Gastrocnemius medialis (tissue), 4 donors: ENCODE measurements around the gene HAO1. TPM values are rescaled to one million over a fixed set of nuclear protein-coding genes. Genes with fewer than 3 reads are reported as not detected.
"Not testable (repeated sequence)": the region's sequence is repeated elsewhere in the genome, so short reads cannot be mapped to it uniquely, and the experiment has no call there.

ENCODE experiments used
- ATAC-seq, 2 donors: fragments of 150-250 bp; one replicate each; pipeline ENCODE4 v1.9.1; 2016
- DNase-seq, 2 donors: peaks; one replicate each; pipeline ENCODE4 v3.0.0-alpha.2; 2019
- H3K27ac ChIP-seq, 4 donors: fragments of 200-600 bp; sonication (generic); 1 replicate in 1 of 4; 2 replicates in 3 of 4; pipeline ENCODE4 v1.5.1; 2016 to 2018; ENCODE audit warnings: mild to moderate bottlenecking in 2 of 4, moderate library complexity in 1 of 4
- H3K27me3 ChIP-seq, 3 donors: fragments of 200-600 bp; sonication (generic) in 2 of 3; 1 replicate in 1 of 3; 2 replicates in 2 of 3; pipeline versions ENCODE4 v1.5.1 to v1.6.0; 2016 to 2019; ENCODE audit warnings: mild to moderate bottlenecking in 1 of 3, moderate library complexity in 1 of 3
- H3K36me3 ChIP-seq, 2 donors: fragments of 200-600 bp; sonication (generic) in 1 of 2; one replicate each; pipeline ENCODE4 v1.5.1; 2017 to 2018
- H3K4me1 ChIP-seq, 2 donors: fragments of 200-600 bp; sonication (generic) in 1 of 2; one replicate each; pipeline ENCODE4 v1.5.1; 2016 to 2017; ENCODE audit warnings: mild to moderate bottlenecking in 2 of 2
- H3K4me3 ChIP-seq, 4 donors: fragments of 200-600 bp; sonication (generic) in 3 of 4; 1 replicate in 1 of 4; 2 replicates in 3 of 4; pipeline ENCODE4 v1.5.1; 2016 to 2019; ENCODE audit warnings: mild to moderate bottlenecking in 2 of 4
- H3K9me3 ChIP-seq, 3 donors: fragments of 200-600 bp; sonication (generic) in 2 of 3; 1 replicate in 1 of 3; 2 replicates in 2 of 3; pipeline ENCODE4 v1.5.1; 2016 to 2019
- CTCF ChIP-seq, 5 experiments: fragments of 450-650 bp in 3 of 5; fragments of 200-600 bp in 2 of 5; sonication (generic) in 2 of 5; IDR thresholded peaks in 4 of 5; conservative IDR thresholded peaks in 1 of 5; 1 replicate in 4 of 5; 2 replicates in 1 of 5; pipeline ENCODE4 v1.5.1; 2016 to 2019; ENCODE audit warnings: antibody characterized with exemption in 5 of 5, mild to moderate bottlenecking in 3 of 5, moderate library complexity in 3 of 5
- POLR2A ChIP-seq, 2 donors: fragments of 450-650 bp; IDR thresholded peaks; one replicate each; pipeline ENCODE4 v1.6.1; 2017; ENCODE audit warnings: antibody characterized with exemption in 2 of 2, mild to moderate bottlenecking in 2 of 2, moderate library complexity in 2 of 2
- in situ Hi-C, 4 donors: fragments of 200-750 bp; cut with MboI; loops; one replicate each; pipeline versions ENCODE4 v1.15.0 to v1.8.0; 2017; ENCODE audit warnings: low sequenced_read_pairs in 4 of 4
- intact Hi-C: fragments of 100-400 bp; cut with DNase I; formaldehyde crosslinking; loops from one replicate; pipeline ENCODE4 v1.15.1; 2023; ENCODE audit warnings: low total_unique reads
- total RNA-seq, 4 donors: library from RNA; depleted of rRNA; stranded (reverse); fragments of >200 nt; gene quantifications; one replicate each; pipeline versions ENCODE4 v1.1.0 to v1.2.3, GENCODE V29; 2016

Gene HAO1
- total RNA-seq, 4 donors from 2014 or later, result 0.23 to 0.40 TPM; not detected in 2

- Histone ChIP-seq H3K27me3 (no peaks in the 10 kb centered on the region), H3K36me3 (no peaks in the 10 kb centered on the region), H3K4me1 (no peaks in the 10 kb centered on the region), H3K27ac (no peak overlapping the region), H3K4me3 (no peak overlapping the region), H3K9me3 (no peaks in the 10 kb centered on the region)
- no peak for TF ChIP-seq CTCF (IDR thresholded peaks at IDR 0.05 in 4 of 5, conservative IDR thresholded peaks at IDR 0.05 in 1 of 5)
- TF ChIP-seq POLR2A (IDR thresholded peaks at IDR 0.05), result no peak
- in situ Hi-C loops (no loop called here), intact Hi-C loops (no loop called here)
- ATAC-seq, result no peak
- peak; percentile 6 to 48 for DNase-seq
These were observed 96.6 kb downstream of the HAO1 start for GRCh38 chr20:7843613-7844012.

- intact Hi-C loops, result no loop called here
- TF ChIP-seq CTCF (IDR thresholded peaks at IDR 0.05 in 4 of 5, conservative IDR thresholded peaks at IDR 0.05 in 1 of 5) (no peak), POLR2A (IDR thresholded peaks at IDR 0.05) (no peak)
- H3K27me3 ChIP-seq, result no peaks in the 10 kb centered on the region
These were observed 98.3 kb downstream of the HAO1 start for GRCh38 chr20:7841971-7842310.

DNA sequence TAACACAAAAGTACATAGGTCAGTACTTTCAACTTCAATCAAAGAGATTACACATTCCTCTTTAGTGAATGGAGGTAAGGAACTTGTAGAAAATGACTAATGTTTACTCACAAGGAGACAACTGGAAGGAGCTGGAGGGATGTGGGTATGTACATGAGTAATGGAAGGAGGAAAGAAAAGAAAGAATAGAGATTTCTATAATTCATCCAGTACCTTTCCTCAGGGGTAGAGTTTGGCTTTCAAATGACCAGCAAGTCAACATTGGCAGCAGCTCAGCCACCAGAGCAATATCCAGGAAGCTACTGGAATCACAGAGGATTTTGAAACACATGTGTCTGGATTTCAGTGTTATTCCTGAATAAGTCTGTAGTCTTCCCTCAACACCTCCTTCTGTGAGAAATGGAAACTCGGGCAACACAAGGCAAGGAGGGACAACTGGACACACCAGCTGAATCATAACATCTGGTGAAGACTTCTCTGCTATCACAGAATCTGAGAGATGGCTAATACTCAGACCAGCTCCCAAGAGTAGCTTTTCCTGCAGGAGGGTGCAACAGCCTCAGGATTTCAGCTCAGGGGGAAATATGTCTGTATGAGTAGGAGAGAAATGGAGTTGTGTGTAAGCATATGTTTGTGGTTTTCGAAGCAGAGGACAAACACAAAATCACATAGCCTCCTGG lies 98.8 kb downstream of the HAO1 start:
- intact Hi-C loops, result no loop called here
- DNase-seq (no peak), ATAC-seq (peak in 1 of 2 donors; percentile 53)
- no peaks in the 10 kb centered on the region for H3K4me1 ChIP-seq
- no peaks in the 10 kb centered on the region for H3K9me3 ChIP-seq
- no peaks in the 10 kb centered on the region for H3K36me3 ChIP-seq
- H3K27ac ChIP-seq, result peak overlapping the region in 1 of 4 donors; percentile 10
- no peak overlapping the region for H3K4me3 ChIP-seq
- TF ChIP-seq CTCF (IDR thresholded peaks at IDR 0.05 in 4 of 5, conservative IDR thresholded peaks at IDR 0.05 in 1 of 5) (no peak), POLR2A (IDR thresholded peaks at IDR 0.05) (no peak)
- in situ Hi-C loops, result no loop called here
- H3K27me3 ChIP-seq, result no peaks in the 10 kb centered on the region

More at GRCh38 chr20:7841971-7842310, 98.3 kb downstream of the HAO1 start:
- Histone ChIP-seq H3K27ac (peak overlapping the region in 1 of 4 donors; percentile 10), H3K36me3 (no peaks in the 10 kb centered on the region), H3K9me3 (no peaks in the 10 kb centered on the region), H3K4me1 (no peaks in the 10 kb centered on the region), H3K4me3 (no peak overlapping the region)
- ATAC-seq (peak; percentile 41 to 45), DNase-seq (peak in 1 of 2 donors; percentile 30)
- in situ Hi-C loops, result no loop called here

GRCh38 chr20:7836076-7836475 lies 104.2 kb downstream of the HAO1 start:
- H3K27me3 ChIP-seq, result no peaks in the 10 kb centered on the region
- no peak overlapping the region for H3K27ac ChIP-seq
- ATAC-seq (no peak), DNase-seq (no peak)
- in situ Hi-C loops (no loop called here), intact Hi-C loops (no loop called here)
- H3K36me3 ChIP-seq, result no peaks in the 10 kb centered on the region
- H3K4me1 ChIP-seq, result no peaks in the 10 kb centered on the region
- TF ChIP-seq POLR2A (IDR thresholded peaks at IDR 0.05) (no peak), CTCF (IDR thresholded peaks at IDR 0.05 in 4 of 5, conservative IDR thresholded peaks at IDR 0.05 in 1 of 5) (no peak)
- no peaks in the 10 kb centered on the region for H3K9me3 ChIP-seq
- no peak overlapping the region for H3K4me3 ChIP-seq

GRCh38 chr20:7834441-7834840 lies 105.8 kb downstream of the HAO1 start:
- H3K27ac ChIP-seq, H3K4me1 ChIP-seq, H3K36me3 ChIP-seq, H3K9me3 ChIP-seq, DNase-seq, intact Hi-C loops, H3K27me3 ChIP-seq, H3K4me3 ChIP-seq, in situ Hi-C loops, ATAC-seq: not testable (repeated sequence)

Other genes with a start within 250 kb of the HAO1 start
- 10 to 100 TPM; 43.6 to 65.3 (median 55.0) TPM for gene TMX4, start 79.3 kb upstream of the HAO1 start, total RNA-seq
- 10 to 100 TPM in 1 of 4 donors, 1 to 10 TPM in 3; 4.1 to 10.0 (median 7.6) TPM for gene PLCB1, start 191.8 kb upstream of the HAO1 start, total RNA-seq